ENCODE results near the gene COMP.
"Not testable (repeated sequence)": the region's sequence is repeated elsewhere in the genome, so short reads cannot be mapped to it uniquely, and the experiment has no call there.

Gene COMP

DNA sequence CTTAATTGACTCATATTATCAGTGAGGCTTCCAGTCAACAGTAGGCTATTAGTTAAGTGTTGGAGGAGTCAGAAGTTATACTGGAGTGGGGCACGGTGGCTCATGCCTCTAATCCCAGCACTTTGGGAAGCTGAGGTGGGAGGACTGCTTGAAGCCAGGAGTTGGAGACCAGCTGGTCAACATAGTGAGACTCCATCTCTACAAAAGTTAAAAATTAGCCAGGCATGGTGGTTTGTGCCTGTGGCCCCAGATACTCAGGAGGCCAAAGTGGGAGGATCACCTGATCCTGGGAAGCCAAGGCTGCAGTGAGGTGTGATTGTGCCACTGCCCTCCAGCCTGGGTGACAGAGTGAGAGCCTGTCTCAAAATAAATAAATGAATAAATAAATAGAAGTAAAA is 53.2 kb downstream of the COMP start:
- Histone ChIP-seq H3K4me1 (ENCODE audit: control insufficient read depth, insufficient read depth, low read length) (peaks cover 7% of the 10 kb centered on the region), H3K9me3 (ENCODE audit: control insufficient read depth, low read length) (no peaks in the 10 kb centered on the region), H3K4me3 (ENCODE audit: low read length) (no peak overlapping the region), H3K27me3 (replicated peaks; ENCODE audit: control insufficient read depth, insufficient read depth, low read length) (no peaks in the 10 kb centered on the region), H3K36me3 (ENCODE audit: control insufficient read depth, insufficient read depth, low read length, severe bottlenecking) (no peaks in the 10 kb centered on the region), H3K9ac (ENCODE audit: low read length) (no peak overlapping the region)
- DNase-seq (ENCODE audit: low read depth) = no peak

DNA sequence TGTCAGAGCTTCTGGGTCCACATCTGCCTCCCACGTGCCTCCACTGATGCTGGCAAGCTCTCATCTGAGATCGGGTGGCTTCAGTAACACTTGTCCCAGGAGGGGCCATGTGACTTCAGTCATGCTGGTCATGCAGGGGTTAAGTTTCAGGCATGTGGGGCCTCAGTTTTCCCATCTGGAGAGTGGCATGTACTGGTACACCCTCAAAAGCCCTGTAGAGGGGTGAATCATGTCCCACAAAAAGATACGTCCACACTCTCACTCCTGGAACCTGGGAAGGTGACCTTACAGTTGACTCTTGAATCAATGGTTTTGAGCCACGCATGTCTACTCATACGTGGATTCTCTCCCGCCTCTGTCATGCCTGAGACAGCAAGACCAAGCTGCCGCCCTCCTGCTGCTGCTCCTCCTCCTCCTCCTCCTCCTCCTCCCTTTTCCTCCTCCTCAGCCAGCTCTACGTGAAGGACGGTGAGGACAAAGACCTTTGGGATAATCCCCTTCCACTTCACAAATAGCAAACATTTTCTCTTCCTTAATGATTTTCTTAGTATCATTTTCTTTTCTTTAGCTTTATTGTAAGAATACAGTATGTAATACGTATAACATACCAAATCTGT is 53.7 kb downstream of the COMP start:
- Histone ChIP-seq H3K9me3 (ENCODE audit: control insufficient read depth, low read length) (no peaks in the 10 kb centered on the region), H3K4me1 (ENCODE audit: control insufficient read depth, insufficient read depth, low read length) (peaks cover 9% of the 10 kb centered on the region), H3K27me3 (replicated peaks; ENCODE audit: control insufficient read depth, insufficient read depth, low read length) (no peaks in the 10 kb centered on the region), H3K36me3 (ENCODE audit: control insufficient read depth, insufficient read depth, low read length, severe bottlenecking) (no peaks in the 10 kb centered on the region), H3K4me3 (ENCODE audit: low read length) (no peak overlapping the region), H3K9ac (ENCODE audit: low read length) (no peak overlapping the region)
- no peak for DNase-seq (ENCODE audit: low read depth)

DNA sequence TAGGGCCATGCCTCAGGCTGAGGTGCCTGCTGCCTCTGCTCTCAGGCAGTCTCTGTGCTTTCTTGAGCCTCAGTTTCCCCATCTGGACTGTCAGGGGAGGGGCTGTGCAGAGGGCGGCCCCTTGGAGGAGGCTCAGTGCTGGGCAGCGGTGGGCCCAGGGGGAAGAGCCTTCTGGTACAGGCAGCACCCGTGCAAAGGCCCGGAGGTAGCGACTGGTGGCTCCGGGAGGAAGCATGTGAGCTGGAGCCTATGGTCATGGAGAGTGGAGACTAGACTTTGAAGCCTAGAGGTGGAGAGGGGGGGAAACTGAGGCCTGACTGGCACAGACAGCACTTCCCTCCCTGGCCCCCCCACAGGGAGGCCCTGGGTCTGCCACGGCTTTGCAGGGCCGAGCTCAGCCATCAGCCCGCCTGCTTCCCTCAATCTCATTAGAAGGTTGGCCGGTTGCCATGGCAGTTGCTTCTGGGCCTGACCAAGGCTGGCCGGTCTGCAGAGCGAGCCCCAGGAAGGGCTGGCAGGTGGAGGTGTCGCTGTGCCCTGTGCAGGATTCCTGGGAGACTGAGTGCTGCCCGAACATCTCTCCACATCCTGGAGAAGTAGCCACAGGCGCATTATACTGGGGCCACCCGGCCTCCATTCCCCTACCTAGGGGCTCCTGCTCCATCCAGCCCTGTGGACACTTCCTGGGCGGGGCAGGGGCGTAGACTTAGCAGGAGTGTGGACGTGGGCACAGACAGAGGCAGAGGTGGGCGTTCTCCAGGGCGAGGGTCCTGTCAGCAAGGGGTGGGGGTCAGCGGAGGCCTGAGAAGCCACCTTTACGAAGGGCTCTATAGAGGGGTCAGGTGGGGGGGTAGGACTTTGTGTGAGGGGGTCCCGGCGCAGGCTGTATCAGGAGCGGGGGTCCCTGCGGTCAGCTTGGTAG is 54.4 kb downstream of the COMP start:
- Histone ChIP-seq H3K36me3 (ENCODE audit: control insufficient read depth, insufficient read depth, low read length, severe bottlenecking) (no peaks in the 10 kb centered on the region), H3K4me3 (ENCODE audit: low read length) (no peak overlapping the region), H3K9ac (ENCODE audit: low read length) (no peak overlapping the region), H3K27me3 (replicated peaks; ENCODE audit: control insufficient read depth, insufficient read depth, low read length) (no peaks in the 10 kb centered on the region), H3K9me3 (ENCODE audit: control insufficient read depth, low read length) (no peaks in the 10 kb centered on the region), H3K4me1 (ENCODE audit: control insufficient read depth, insufficient read depth, low read length) (peaks cover 9% of the 10 kb centered on the region)
- DNase-seq (ENCODE audit: low read depth) = no peak

DNA sequence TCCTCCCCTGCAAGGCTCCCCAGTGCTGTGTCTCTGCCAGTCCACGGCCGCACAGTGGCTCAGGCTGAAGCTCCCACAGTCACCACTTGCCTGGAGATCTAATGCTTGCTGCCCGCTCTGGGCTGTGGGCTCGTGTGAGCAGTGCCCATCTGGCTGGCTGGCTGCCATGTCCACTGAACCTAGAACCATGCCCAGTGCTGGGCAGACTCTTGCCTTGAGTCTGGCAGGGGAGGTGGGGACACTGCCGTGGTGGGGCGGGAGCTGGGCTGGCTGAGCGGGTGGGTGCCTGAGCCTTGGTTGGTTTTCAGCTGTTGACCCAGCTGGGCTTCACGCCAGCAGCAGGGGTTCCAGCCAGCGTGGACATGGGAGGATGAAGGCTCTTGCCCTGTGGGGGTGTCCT is 55.4 kb downstream of the COMP start:
- H3K4me3 ChIP-seq (ENCODE audit: low read length) = no peak overlapping the region
- H3K36me3 ChIP-seq (ENCODE audit: control insufficient read depth, insufficient read depth, low read length, severe bottlenecking) = no peaks in the 10 kb centered on the region
- no peaks in the 10 kb centered on the region for H3K27me3 ChIP-seq (replicated peaks; ENCODE audit: control insufficient read depth, insufficient read depth, low read length)
- H3K4me1 ChIP-seq (ENCODE audit: control insufficient read depth, insufficient read depth, low read length) = peaks cover 9% of the 10 kb centered on the region
- H3K9ac ChIP-seq (ENCODE audit: low read length) = no peak overlapping the region
- DNase-seq (ENCODE audit: low read depth) = no peak
- H3K9me3 ChIP-seq (ENCODE audit: control insufficient read depth, low read length) = no peaks in the 10 kb centered on the region

DNA sequence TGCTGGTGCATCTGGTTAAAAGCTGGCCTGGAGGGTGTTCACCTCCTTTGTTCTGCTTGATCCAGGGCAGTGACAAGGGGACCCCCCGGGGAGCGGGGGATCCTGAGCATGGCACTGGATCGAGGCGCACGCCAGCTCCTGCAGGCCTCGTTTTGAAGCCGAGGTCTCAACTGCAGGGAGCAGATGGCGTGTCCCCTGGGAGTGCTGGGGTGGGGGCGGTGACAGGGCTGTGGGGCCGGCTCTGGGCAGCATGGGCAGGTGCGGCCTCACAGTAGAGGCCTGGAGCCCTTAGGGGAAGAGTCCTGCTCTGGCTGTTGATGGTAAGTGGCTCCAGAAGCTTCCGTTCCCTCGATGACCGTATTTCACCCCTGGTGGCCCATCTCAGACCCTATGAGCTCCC is 55.8 kb downstream of the COMP start:
- no peak overlapping the region for H3K4me3 ChIP-seq (ENCODE audit: low read length)
- H3K36me3 ChIP-seq (ENCODE audit: control insufficient read depth, insufficient read depth, low read length, severe bottlenecking) = no peaks in the 10 kb centered on the region
- H3K4me1 ChIP-seq (ENCODE audit: control insufficient read depth, insufficient read depth, low read length) = peaks cover 9% of the 10 kb centered on the region
- no peak overlapping the region for H3K9ac ChIP-seq (ENCODE audit: low read length)
- DNase-seq (ENCODE audit: low read depth) = no peak
- no peaks in the 10 kb centered on the region for H3K27me3 ChIP-seq (replicated peaks; ENCODE audit: control insufficient read depth, insufficient read depth, low read length)
- no peaks in the 10 kb centered on the region for H3K9me3 ChIP-seq (ENCODE audit: control insufficient read depth, low read length)

DNA sequence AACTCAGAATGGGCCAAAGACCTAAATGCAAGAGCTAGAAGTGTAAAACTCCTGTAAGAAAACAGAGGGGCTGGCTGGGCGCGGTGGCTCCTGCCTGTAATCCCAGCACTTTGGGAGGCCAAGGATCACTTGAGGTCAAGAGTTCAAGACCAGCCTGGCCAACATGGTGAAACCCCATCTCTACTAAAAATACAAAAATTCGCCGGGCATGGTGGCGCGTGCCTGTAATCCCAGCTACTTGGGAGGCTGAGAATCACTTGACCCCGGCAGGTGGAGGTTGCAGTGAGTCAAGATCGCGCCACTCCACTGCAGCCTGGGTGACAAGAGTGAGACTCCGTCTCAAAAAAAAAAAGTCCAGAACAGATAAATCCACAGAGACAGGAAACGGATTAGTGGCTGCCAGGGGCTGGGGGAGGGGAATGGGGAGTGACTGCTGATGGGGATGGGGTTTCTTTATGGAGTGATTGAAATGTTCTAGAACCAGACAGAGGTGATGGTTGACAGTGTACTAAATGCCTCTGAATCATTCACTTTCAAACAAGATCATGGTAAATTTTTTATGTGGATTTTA is 57.3 kb downstream of the COMP start:
- not testable (repeated sequence) for H3K4me1 ChIP-seq (ENCODE audit: control insufficient read depth, insufficient read depth, low read length)

DNA sequence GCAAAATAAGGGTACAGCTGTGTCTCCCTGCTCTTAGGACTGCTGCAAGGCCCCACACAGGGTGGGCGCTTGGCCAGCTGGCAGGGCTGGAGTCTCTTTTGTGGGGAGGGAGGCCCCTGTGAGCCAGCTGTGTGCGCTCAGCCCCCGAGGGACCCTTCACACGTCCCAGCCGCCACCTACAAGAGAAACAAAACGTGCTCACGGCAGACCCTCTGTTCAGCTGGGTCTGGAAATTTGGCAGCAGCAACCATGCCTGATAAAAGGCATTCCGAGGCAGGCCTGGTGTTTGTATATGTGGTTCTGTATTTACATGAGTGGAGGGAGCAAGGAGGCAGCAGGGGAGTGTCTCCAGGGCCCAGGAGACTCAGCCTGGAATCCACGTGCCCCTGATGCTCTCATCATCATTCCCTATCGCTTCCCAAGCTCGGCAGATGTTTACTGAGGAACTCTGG is 57.9 kb downstream of the COMP start:
- Histone ChIP-seq H3K27me3 (replicated peaks; ENCODE audit: control insufficient read depth, insufficient read depth, low read length) (no peaks in the 10 kb centered on the region), H3K4me3 (ENCODE audit: low read length) (no peak overlapping the region), H3K9ac (ENCODE audit: low read length) (no peak overlapping the region), H3K36me3 (ENCODE audit: control insufficient read depth, insufficient read depth, low read length, severe bottlenecking) (no peaks in the 10 kb centered on the region), H3K9me3 (ENCODE audit: control insufficient read depth, low read length) (no peaks in the 10 kb centered on the region), H3K4me1 (ENCODE audit: control insufficient read depth, insufficient read depth, low read length) (peaks cover 9% of the 10 kb centered on the region)
- DNase-seq (ENCODE audit: low read depth) = peak; percentile 50

More for the DNA sequence above, 57.3 kb downstream of the COMP start:
- not testable (repeated sequence) for DNase-seq (ENCODE audit: low read depth); H3K9ac ChIP-seq (ENCODE audit: low read length); H3K9me3 ChIP-seq (ENCODE audit: control insufficient read depth, low read length); H3K36me3 ChIP-seq (ENCODE audit: control insufficient read depth, insufficient read depth, low read length, severe bottlenecking); H3K27me3 ChIP-seq (replicated peaks; ENCODE audit: control insufficient read depth, insufficient read depth, low read length); H3K4me3 ChIP-seq (ENCODE audit: low read length)

Measured in adipocyte (in vitro differentiated cells).